Vagina (tissue), 2 donors: Measurements from ENCODE around the gene TALDO1.

Experiments
- POLR2A ChIP-seq, 2 donors: fragments of 450-650 bp; IDR thresholded peaks; one replicate each; pipeline ENCODE4 v1.6.1; 2017; ENCODE audit warnings: antibody characterized with exemption in 2 of 2, mild to moderate bottlenecking in 2 of 2, moderate library complexity in 2 of 2
- POLR2AphosphoS5 ChIP-seq, 2 donors: sonication (generic); formaldehyde crosslinking; IDR thresholded peaks; one replicate each; pipeline ENCODE4 v1.9.0; 2017; ENCODE audit warnings: antibody characterized with exemption in 2 of 2, mild to moderate bottlenecking in 2 of 2, low read depth in 1 of 2; ENCODE audit not compliant: insufficient read depth in 1 of 2

DNA sequence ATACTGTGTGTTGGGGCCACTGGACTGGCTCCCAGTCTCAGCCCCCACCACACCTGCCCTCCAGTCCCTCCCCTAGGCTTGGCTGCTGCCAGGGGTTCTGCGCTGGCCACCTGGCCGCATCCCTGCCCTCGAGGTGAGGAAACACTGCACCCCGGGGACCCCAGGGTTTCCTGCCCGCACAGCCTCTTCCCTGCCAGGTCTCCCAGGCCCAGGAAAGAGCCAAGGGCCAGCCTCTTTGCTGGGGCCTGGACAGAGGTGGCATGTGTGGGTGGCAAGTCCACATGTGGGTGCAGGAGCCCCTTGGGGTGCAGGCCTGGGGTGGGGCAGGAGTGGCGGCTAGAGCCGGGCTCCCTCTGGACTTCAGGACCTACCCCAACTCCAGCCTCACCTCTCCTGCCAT lies 38.8 kb upstream of the TALDO1 start:
- TF ChIP-seq POLR2A (IDR thresholded peaks at IDR 0.05): no peak
- no peak for TF ChIP-seq POLR2AphosphoS5 (IDR thresholded peaks at IDR 0.05; ENCODE audit: insufficient read depth in 1 of 2, low read depth in 1 of 2)
